ENCODE measurements around the gene MRGPRE. TPM values are rescaled to one million over a fixed set of nuclear protein-coding genes. Genes with fewer than 3 reads are reported as not detected.

The MRGPRE gene
- polyA plus RNA-seq, 3 donors from 2014 or later: not detected

GRCh38 chr11:3180869-3181268, 51.3 kb downstream of the MRGPRE start:
- no peak for DNase-seq
- no peaks in the 10 kb centered on the region for H3K4me1 Mint-ChIP-seq
- H3K4me3 Mint-ChIP-seq: no peak overlapping the region
- H3K27ac Mint-ChIP-seq: peak overlapping the region in 1 of 6 donors; percentile 6
- H3K36me3 Mint-ChIP-seq: peaks cover 0 to 5% (median 0%) of the 10 kb centered on the region in 3 donors
- peaks cover 0 to 7% (median 5%) of the 10 kb centered on the region in 3 donors for H3K27me3 Mint-ChIP-seq (ENCODE audit: low read depth in 3 of 3)
- H3K9me3 Mint-ChIP-seq: peaks cover 2 to 12% (median 7%) of the 10 kb centered on the region in 6 donors

GRCh38 chr11:3178349-3178748, 53.9 kb downstream of the MRGPRE start:
- no peak overlapping the region for H3K4me3 Mint-ChIP-seq
- peak overlapping the region in 1 of 6 donors; percentile 5 for H3K27ac Mint-ChIP-seq
- H3K4me1 Mint-ChIP-seq: no peaks in the 10 kb centered on the region
- H3K36me3 Mint-ChIP-seq: peaks cover 0 to 8% (median 0%) of the 10 kb centered on the region in 3 donors
- peaks cover 3 to 18% (median 12%) of the 10 kb centered on the region in 6 donors for H3K9me3 Mint-ChIP-seq
- H3K27me3 Mint-ChIP-seq (ENCODE audit: low read depth in 3 of 3): peaks cover 0 to 9% (median 4%) of the 10 kb centered on the region in 3 donors
- no peak for DNase-seq

GRCh38 chr11:3177931-3178330, 54.3 kb downstream of the MRGPRE start:
- no peak for DNase-seq
- H3K27me3 Mint-ChIP-seq (ENCODE audit: low read depth in 3 of 3): peaks cover 0 to 6% (median 1%) of the 10 kb centered on the region in 3 donors
- H3K4me3 Mint-ChIP-seq: no peak overlapping the region
- H3K27ac Mint-ChIP-seq: no peak overlapping the region
- H3K4me1 Mint-ChIP-seq: no peaks in the 10 kb centered on the region
- H3K36me3 Mint-ChIP-seq: peaks cover 0 to 8% (median 0%) of the 10 kb centered on the region in 3 donors
- H3K9me3 Mint-ChIP-seq: peaks cover 3 to 18% (median 12%) of the 10 kb centered on the region in 6 donors

Other genes starting within 250 kb of the MRGPRE start
- 100 to 1,000 TPM; 131 to 157 (median 139) TPM for gene NAP1L4, start 240.1 kb downstream of the MRGPRE start, polyA plus RNA-seq
- gene CARS1, start 175.0 kb downstream of the MRGPRE start, polyA plus RNA-seq: 10 to 100 TPM; 32.6 to 48.9 (median 44.2) TPM
- 10 to 100 TPM; 32.8 to 98.9 (median 33.3) TPM for gene OSBPL5, start 67.1 kb downstream of the MRGPRE start, polyA plus RNA-seq
- gene MRGPRG, start 13.6 kb downstream of the MRGPRE start, polyA plus RNA-seq: not detected
- gene ZNF195, start 146.7 kb upstream of the MRGPRE start, polyA plus RNA-seq: 10 to 100 TPM; 18.2 to 27.0 (median 19.5) TPM